ENCODE measurements around the gene CAMKK1.

- no peak for TF ChIP-seq CTCF (IDR thresholded peaks at IDR 0.05)
- no peak for TF ChIP-seq POLR2A (IDR thresholded peaks at IDR 0.05)
Measured at GRCh38 chr17:3929181-3929580, 36.3 kb upstream of the CAMKK1 start.
